ENCODE measurements around the gene OR6T1.

OR6T1 gene, protein sequence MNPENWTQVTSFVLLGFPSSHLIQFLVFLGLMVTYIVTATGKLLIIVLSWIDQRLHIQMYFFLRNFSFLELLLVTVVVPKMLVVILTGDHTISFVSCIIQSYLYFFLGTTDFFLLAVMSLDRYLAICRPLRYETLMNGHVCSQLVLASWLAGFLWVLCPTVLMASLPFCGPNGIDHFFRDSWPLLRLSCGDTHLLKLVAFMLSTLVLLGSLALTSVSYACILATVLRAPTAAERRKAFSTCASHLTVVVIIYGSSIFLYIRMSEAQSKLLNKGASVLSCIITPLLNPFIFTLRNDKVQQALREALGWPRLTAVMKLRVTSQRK

DNA sequence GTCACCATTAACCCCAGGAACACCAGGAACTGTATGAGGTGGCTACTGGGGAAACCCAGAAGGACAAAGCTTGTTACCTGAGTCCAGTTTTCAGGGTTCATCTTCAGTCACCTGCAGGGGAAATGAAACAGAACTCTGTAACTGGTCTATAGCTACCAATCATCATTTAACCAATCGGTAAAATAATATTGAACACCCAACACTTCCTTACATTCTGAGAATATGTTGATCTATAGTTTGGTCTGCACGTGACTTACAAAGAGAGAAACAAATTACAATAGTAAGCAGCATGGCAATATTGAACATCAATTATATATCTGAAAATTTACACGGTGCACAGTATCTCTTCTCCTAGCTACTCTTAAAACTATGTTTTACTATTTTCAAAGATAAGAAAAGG lies at the start of gene OR6T1:
Gene OR6T1, minus strand, starts transcription at position 101 of the 400 bp plus-strand sequence. Its CDS starts 0 bp downstream, at position 101.
- no peak for TF ChIP-seq POLR2A (IDR thresholded peaks at IDR 0.05; ENCODE audit: low read length)
- no peak for TF ChIP-seq GATA1 (IDR thresholded peaks at IDR 0.05; ENCODE audit: low read depth, low read length)

DNA sequence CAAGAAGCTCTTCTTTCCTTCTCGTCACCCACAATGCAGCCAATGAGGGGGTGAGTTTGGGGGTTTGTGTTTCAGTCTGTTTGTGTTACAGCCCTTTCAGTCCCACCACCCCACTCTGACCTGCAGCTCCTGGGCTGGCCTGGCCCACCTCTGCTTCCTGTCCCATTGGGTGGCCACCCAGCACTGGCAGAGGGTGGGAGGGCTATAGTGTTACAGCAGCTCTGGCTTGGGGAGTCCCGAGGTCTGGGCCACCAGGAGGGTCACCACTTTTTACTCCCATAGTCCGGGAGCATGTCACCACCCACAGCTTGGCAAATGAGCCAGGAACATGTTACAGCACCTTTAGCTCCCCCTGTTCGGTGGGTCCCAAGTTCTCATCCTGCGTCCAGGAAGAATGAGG lies 35.7 kb upstream of the OR6T1 start:
- no peak for DNase-seq
- TF ChIP-seq GATA1 (IDR thresholded peaks at IDR 0.05; ENCODE audit: low read depth, low read length) (no peak), POLR2A (IDR thresholded peaks at IDR 0.05; ENCODE audit: low read length) (no peak)

More for the DNA sequence above, at the start of gene OR6T1:
- DNase-seq, result no peak

DNA sequence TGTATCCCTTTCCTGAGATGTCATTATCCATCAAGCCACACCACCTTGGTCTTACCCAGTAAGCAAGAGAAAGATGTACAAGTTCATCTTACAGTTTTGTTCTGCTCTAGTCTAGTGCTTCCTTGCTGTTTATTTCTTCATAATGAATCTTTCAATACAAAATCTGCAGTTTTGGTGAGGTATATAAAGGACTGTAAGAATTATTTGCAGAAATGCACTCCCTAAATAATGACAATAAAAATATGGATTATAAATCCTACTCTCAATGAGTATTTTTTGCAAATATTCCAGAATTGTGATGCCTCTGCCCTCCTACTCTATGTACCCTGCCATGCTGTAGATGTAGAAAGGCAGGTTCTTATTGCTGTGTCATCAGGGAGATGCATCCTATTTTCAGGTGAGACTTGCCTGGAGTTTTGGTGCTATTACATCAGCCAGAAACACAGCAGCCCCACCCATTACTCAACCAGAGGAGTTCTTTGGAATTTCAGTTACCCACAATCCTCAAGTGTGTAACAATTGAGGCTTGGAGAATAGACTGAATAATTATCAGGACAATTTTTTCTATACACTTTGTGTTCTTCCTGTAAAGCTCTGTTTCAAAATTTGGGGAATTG lies 34.2 kb upstream of the OR6T1 start, which contains the start of gene OR10S1:
Gene OR10S1, minus strand, starts transcription at position 51 of the 617 bp plus-strand sequence. CDS start 117 bp downstream, outside the sequence.
- DNase-seq, result peak in 1 of 2 experiments; percentile 8
- TF ChIP-seq POLR2A (IDR thresholded peaks at IDR 0.05; ENCODE audit: low read length) (no peak), GATA1 (IDR thresholded peaks at IDR 0.05; ENCODE audit: low read depth, low read length) (no peak)

DNA sequence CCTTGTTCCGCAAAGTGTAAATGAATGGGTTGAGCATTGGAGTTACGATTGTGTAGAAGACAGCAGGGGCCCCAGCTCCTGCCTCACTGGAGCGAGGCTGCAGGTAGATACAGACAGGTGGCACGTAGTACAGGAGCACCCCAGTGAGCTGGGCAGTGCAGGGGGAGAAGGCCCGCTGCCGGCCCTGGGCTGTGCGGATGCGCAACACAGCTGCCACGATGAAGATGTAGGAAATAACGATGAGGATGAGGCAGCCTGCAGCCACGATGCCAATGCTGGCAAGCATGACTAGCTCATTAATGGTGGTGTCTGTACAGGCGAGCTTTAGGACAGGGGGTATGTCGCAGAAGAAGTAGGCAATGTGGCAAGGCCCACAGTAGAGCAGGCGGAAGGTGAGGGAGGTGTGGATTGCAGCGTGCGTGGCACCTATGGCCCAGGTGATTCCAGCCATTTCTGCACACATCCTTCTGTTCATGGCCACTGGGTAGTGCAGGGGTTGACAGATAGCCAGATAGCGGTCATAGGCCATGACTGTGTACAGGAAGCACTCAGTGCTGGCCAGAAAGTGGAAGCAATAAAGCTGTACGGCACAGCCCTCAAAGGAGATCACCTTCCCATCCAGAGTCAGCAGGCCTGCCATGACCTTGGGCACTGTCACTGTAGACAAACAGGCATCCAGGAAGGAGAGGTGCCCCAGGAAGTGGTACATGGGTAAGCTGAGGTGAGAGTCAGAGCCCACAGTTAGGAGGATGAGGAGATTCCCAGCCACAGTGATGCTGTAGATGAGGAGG lies 33.3 kb upstream of the OR6T1 start:
- no peak for DNase-seq
- no peak for TF ChIP-seq GATA1 (IDR thresholded peaks at IDR 0.05; ENCODE audit: low read depth, low read length)
- TF ChIP-seq POLR2A (IDR thresholded peaks at IDR 0.05; ENCODE audit: low read length), result no peak

DNA sequence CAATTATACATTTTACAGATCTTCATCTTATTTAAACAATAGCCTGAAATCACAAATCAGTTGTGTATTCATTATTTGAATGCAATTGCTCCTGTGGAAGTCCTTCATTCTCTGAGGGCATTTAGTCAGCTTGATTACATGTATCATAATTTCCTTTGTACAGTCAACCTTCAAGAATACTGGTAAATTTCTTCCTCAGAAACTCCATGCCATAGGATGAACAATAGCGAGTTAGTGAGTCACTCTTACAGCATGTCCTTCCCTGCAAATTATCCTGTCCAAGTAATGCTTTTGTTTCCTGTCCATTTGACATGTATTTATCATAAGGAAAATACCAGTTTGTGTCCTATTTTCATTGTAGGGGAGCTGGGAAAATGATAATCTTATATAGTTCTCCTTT lies 30.2 kb upstream of the OR6T1 start:
- no peak for DNase-seq
- TF ChIP-seq POLR2A (IDR thresholded peaks at IDR 0.05; ENCODE audit: low read length), result no peak
- no peak for TF ChIP-seq GATA1 (IDR thresholded peaks at IDR 0.05; ENCODE audit: low read depth, low read length)

DNA sequence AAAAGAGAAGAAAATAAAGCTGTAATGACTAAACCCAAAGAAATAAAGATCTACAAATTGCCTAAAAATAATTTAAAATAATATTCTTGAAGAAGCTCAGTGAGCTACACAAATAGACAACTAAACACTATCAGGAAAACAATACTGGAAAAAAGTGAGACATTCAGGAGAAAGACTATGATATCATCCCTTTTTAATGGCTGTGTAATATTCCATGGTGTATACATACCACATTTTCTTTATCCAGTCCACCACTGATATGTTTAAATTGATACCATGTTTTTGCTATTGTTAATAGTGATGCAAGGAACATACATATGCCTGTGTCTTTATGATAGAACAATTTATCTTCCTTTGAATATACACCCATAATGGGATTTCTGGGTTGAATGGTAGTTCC lies 13.1 kb upstream of the OR6T1 start:
- TF ChIP-seq POLR2A (IDR thresholded peaks at IDR 0.05; ENCODE audit: low read length), result no peak
- no peak for TF ChIP-seq GATA1 (IDR thresholded peaks at IDR 0.05; ENCODE audit: low read depth, low read length)
- no peak for DNase-seq

DNA sequence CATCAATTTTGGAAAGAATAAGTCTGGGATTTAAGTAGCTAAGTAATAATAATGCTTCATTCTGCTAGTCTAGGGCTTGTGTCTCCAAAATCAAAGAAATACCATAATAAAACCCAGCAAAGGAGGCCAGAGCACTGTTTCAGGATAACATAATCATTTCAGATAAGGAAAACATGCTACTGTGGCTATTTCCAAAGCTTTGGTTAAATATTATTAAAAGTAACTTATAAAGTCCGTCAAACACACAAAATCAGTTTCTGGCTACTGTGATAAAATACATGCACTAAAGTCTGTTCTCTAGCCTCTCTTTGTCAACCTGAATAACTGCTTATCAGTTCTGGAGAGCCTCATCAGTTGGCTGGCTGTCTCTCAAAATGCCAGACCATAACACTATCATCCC lies 1.5 kb upstream of the OR6T1 start:
- TF ChIP-seq GATA1 (IDR thresholded peaks at IDR 0.05; ENCODE audit: low read depth, low read length) (no peak), POLR2A (IDR thresholded peaks at IDR 0.05; ENCODE audit: low read length) (no peak)

DNA sequence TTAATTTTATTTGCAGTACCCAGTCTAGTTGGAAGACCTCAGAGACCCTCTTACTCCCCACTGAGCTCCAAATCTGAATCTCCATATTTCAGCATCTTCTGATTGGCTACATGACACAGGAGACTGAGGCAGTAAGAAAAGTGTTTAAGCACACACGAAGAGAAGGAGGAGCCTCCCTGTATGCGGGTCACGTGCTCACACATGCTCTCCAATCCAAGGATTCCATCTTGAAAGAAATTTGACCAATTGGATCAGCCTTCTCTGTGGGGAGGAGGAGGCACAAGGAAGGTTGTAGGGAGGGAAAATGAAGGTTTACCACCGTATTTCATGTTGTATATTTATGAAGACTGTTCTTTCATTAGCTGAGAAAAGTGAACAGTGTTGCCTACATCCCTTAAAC lies 1.2 kb downstream of the OR6T1 start:
- no peak for TF ChIP-seq GATA1 (IDR thresholded peaks at IDR 0.05; ENCODE audit: low read depth, low read length)
- no peak for TF ChIP-seq POLR2A (IDR thresholded peaks at IDR 0.05; ENCODE audit: low read length)
- no peak for DNase-seq

More for the DNA sequence above, 1.5 kb upstream of the OR6T1 start:
- DNase-seq, result no peak

DNA sequence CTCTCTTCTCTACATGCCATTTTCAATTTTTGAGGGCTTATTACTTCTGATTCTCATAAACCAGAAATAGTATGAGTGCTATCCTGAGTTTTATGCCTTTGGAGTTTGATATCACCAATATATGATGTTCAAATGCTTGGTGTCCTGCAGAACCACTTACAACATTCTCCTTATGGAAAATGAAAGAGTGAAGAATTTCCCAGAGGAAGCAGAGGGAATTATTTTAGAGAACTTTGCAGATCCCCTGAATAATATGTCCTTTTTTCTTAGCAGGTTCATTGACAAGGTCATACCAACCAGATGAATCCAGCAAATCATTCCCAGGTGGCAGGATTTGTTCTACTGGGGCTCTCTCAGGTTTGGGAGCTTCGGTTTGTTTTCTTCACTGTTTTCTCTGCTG lies 4.3 kb downstream of the OR6T1 start, which contains the start of gene OR4D5:
Gene OR4D5, plus strand, starts transcription at position 301 of the 400 bp plus-strand sequence. Its CDS starts 0 bp downstream, at position 301.
- no peak for DNase-seq
- no peak for TF ChIP-seq POLR2A (IDR thresholded peaks at IDR 0.05; ENCODE audit: low read length)

DNA sequence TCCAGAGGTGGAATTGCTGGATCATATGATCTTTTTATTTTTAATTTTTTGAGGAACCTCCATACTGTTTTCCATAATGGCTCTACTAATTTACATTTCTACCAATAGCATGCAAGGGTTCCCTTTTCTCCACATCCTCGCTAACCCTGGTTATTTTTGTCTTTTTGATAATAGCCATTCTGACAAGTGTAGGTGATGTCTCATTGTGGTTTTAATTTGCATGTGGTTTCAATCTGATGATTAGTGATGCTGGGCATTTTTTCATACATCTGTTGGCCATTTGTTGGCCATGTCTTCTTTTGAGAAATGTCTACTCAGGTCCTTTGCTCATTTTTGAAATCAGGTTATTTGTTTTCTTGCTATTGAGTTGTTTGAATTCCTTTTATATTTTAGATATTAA lies 19.6 kb downstream of the OR6T1 start:
- TF ChIP-seq POLR2A (IDR thresholded peaks at IDR 0.05; ENCODE audit: low read length) (no peak), GATA1 (IDR thresholded peaks at IDR 0.05; ENCODE audit: low read depth, low read length) (no peak)
- no peak for DNase-seq

DNA sequence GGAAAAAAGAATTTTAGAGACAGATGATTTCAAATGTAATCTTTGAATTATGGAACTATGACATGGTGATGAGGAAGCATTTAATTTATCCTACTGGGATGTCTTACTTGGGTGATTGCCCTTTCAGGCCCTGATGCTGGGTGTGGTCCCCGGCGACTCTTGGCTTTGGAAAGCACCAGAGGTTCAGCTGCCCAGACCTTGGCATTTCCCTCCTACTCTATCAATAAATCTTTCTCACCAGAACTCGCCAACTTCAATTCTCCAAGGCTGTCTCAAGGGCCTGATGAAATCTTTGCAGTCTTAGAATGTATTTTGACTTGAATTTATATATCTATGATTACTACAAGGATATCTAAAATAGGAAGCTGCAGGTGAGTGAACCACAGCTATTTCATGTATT lies 22.7 kb downstream of the OR6T1 start:
- no peak for DNase-seq
- no peak for TF ChIP-seq POLR2A (IDR thresholded peaks at IDR 0.05; ENCODE audit: low read length)
- TF ChIP-seq GATA1 (IDR thresholded peaks at IDR 0.05; ENCODE audit: low read depth, low read length), result no peak

DNA sequence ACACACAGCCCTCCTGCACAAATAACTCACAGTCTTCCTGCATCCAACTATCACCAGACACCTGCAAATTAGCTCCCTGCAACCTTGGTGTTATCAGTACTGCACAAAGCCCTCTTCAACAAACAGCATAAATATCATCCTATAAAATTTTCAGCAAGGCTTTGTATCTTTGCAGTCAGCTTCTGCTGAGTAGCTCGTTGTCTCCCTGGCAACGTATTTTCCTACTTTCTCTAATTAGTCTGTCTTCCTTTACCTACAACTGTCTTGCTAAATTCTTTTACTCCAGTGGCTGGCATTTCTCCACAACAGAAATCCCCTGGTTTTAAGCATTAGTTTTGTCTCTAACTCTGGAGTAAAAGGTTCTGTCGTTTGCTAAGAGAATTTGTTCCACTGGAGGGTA lies 37.8 kb downstream of the OR6T1 start:
- no peak for DNase-seq
- TF ChIP-seq GATA1 (IDR thresholded peaks at IDR 0.05; ENCODE audit: low read depth, low read length), result no peak
- TF ChIP-seq POLR2A (IDR thresholded peaks at IDR 0.05; ENCODE audit: low read length), result no peak

DNA sequence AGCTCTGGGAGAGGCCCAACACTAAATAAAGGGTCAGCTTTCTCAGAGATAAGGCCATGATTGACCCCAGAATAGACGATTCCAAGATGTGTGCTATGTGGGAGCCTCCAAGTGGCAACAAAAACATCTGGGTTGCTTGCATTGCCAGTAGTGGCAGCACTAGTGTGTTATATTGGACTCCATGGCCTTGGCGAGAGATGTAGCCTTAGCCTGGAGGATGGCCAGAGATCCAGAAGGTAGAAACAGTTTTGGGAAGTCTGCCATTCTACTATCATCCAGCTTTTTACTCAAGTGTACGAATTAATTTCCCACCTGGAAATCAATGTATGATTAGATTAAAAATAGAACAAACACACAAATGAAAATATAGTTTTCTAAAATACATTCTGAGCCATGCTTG lies 38.7 kb downstream of the OR6T1 start:
- TF ChIP-seq GATA1 (IDR thresholded peaks at IDR 0.05; ENCODE audit: low read depth, low read length) (no peak), POLR2A (IDR thresholded peaks at IDR 0.05; ENCODE audit: low read length) (no peak)
- DNase-seq, result no peak

DNA sequence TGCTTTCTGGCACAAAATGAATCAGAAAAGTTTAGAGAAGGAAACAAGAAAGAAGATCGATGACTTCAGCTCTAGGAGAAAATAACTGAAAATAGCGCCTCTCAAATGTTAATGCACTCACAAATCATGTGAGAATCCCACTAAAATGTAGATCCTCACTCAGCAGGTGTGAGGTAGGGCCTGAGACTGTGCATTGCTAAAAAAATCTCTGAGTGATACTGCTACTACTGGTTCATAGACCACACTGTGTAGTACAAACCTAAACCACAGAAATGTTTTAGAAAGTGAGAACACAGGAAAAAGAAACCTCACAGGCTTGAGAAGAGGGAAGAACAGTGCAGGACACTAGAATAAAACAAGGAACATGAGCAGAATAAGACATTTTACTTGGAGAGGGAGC lies 39.7 kb downstream of the OR6T1 start:
- TF ChIP-seq POLR2A (IDR thresholded peaks at IDR 0.05; ENCODE audit: low read length), result no peak
- no peak for TF ChIP-seq GATA1 (IDR thresholded peaks at IDR 0.05; ENCODE audit: low read depth, low read length)
- DNase-seq, result no peak
